ENCODE results near the gene LIN7B. TPM values are rescaled to one million over a fixed set of nuclear protein-coding genes. Genes with fewer than 3 reads are reported as not detected.

Gene LIN7B
- total RNA-seq, 1 experiment from 2014 or later: 7.0 TPM

GRCh38 chr19:49132974-49133609, 18.9 kb downstream of the LIN7B start:
- peak overlapping the region; percentile 58 for H3K4me3 Mint-ChIP-seq (ENCODE audit: low read depth, unreplicated experiment)
- H3K27me3 Mint-ChIP-seq (ENCODE audit: unreplicated experiment): no peaks in the 10 kb centered on the region
- intact Hi-C loops (cut with micrococcal nuclease; ENCODE audit: unreplicated experiment): no loop called here
- BruUV-seq (replicated peaks): no TSS peak
- peaks cover 10% of the 10 kb centered on the region for H3K4me1 Mint-ChIP-seq (ENCODE audit: low read depth, unreplicated experiment)
- H3K36me3 Mint-ChIP-seq (ENCODE audit: insufficient read depth, unreplicated experiment): peaks cover 7% of the 10 kb centered on the region
- CTCF ChIA-PET: interaction anchor here (0.6 kb wide), 2 partner anchors 72 kb away, joined by 9 to 12 read pairs; no protein-coding TSS in a partner anchor
- H3K9me3 Mint-ChIP-seq (ENCODE audit: low read depth, unreplicated experiment): peaks cover 2% of the 10 kb centered on the region
- no peak for TF ChIP-seq CTCF (IDR thresholded peaks at IDR 0.05; ENCODE audit: unreplicated experiment)
- no peak for DNase-seq
- no peak overlapping the region for H3K27ac Mint-ChIP-seq (ENCODE audit: unreplicated experiment)

DNA sequence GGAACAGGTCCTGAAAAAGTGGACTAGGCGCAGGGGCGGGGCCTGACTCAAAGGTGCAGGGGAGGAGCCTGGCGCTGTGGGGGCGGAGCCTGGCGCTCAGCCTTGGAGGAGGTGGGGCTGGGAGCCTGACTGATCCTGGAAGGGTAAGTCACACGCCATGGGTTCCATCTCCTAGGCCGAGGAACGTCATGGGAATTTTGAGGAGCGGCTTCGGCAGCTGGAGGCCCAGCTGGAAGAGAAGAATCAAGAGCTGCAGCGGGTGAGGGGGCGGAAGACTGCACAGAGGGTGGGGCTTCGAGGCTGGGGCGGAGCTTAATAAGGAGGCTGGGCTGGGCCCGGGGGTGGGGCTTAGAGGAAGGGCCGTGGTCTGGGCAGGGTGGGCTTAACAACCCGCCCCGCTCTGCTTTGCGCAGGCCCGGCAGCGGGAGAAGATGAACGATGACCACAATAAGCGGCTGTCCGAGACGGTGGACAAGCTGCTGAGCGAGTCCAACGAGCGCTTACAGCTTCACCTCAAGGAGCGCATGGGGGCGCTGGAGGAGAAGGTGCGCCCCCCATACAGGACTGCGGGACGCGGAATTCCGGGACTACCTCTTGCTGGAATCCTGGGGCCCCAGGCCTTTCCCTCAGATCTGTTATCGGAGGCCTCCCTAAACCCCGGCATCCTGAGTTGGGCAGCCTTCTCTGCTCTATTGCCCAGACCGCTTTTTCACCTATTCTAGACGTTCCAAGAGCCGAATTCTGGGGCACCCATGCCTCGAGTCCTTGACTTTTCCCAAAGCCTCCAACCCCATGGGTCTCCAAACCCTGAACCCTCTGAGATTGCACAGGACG, 19.7 kb downstream of the LIN7B start:
- H3K4me3 Mint-ChIP-seq (ENCODE audit: low read depth, unreplicated experiment): peak overlapping the region; percentile 58
- H3K9me3 Mint-ChIP-seq (ENCODE audit: low read depth, unreplicated experiment): no peaks in the 10 kb centered on the region
- CTCF ChIA-PET: interaction anchor here (0.6 kb wide), 1 partner anchor 72 kb away, joined by 12 read pairs; no protein-coding TSS in a partner anchor
- intact Hi-C loops (cut with micrococcal nuclease; ENCODE audit: unreplicated experiment): no loop called here
- peak; percentile 60 for DNase-seq
- no peak for TF ChIP-seq CTCF (IDR thresholded peaks at IDR 0.05; ENCODE audit: unreplicated experiment)
- no peak overlapping the region for H3K27ac Mint-ChIP-seq (ENCODE audit: unreplicated experiment)
- H3K4me1 Mint-ChIP-seq (ENCODE audit: low read depth, unreplicated experiment): peaks cover 2% of the 10 kb centered on the region
- BruUV-seq (replicated peaks): no TSS peak
- no peaks in the 10 kb centered on the region for H3K36me3 Mint-ChIP-seq (ENCODE audit: insufficient read depth, unreplicated experiment)
- H3K27me3 Mint-ChIP-seq (ENCODE audit: unreplicated experiment): no peaks in the 10 kb centered on the region

- Mint-ChIP-seq H3K27me3 (ENCODE audit: unreplicated experiment) (no peaks in the 10 kb centered on the region), H3K4me1 (ENCODE audit: low read depth, unreplicated experiment) (no peaks in the 10 kb centered on the region), H3K27ac (ENCODE audit: unreplicated experiment) (no peak overlapping the region), H3K36me3 (ENCODE audit: insufficient read depth, unreplicated experiment) (no peaks in the 10 kb centered on the region), H3K4me3 (ENCODE audit: low read depth, unreplicated experiment) (no peak overlapping the region), H3K9me3 (ENCODE audit: low read depth, unreplicated experiment) (no peaks in the 10 kb centered on the region)
- no peak for TF ChIP-seq CTCF (IDR thresholded peaks at IDR 0.05; ENCODE audit: unreplicated experiment)
- CTCF ChIA-PET: no interaction called here
- BruUV-seq (replicated peaks): no TSS peak
- DNase-seq: no peak
- intact Hi-C loops (cut with micrococcal nuclease; ENCODE audit: unreplicated experiment): no loop called here
Measured at GRCh38 chr19:49135686-49136085, 21.5 kb downstream of the LIN7B start.

DNA sequence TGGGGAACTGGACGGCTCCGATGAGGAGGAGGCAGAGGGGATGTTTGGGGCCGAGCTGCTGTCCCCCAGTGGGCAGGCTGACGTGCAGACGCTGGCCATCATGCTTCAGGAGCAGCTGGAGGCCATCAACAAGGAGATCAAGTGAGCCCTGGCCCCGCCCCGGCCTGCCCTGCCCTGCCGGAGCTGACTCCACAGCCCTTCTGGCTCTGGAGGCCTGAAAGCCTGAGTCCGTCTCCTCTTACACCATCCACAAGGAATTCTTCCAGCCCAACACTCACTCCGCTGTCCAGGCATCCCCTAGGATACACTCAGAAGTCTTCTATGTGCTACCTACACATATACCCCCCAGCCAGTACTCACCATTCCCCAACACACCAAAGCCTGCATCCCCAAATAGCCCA, 22.6 kb downstream of the LIN7B start:
- Mint-ChIP-seq H3K4me3 (ENCODE audit: low read depth, unreplicated experiment) (no peak overlapping the region), H3K9me3 (ENCODE audit: low read depth, unreplicated experiment) (no peaks in the 10 kb centered on the region), H3K4me1 (ENCODE audit: low read depth, unreplicated experiment) (no peaks in the 10 kb centered on the region), H3K36me3 (ENCODE audit: insufficient read depth, unreplicated experiment) (no peaks in the 10 kb centered on the region), H3K27me3 (ENCODE audit: unreplicated experiment) (peaks cover 1% of the 10 kb centered on the region), H3K27ac (ENCODE audit: unreplicated experiment) (no peak overlapping the region)
- no peak for TF ChIP-seq CTCF (IDR thresholded peaks at IDR 0.05; ENCODE audit: unreplicated experiment)
- intact Hi-C loops (cut with micrococcal nuclease; ENCODE audit: unreplicated experiment): no loop called here
- DNase-seq: no peak
- CTCF ChIA-PET: no interaction called here
- no TSS peak for BruUV-seq (replicated peaks)
